Urothelium cell line (cell line): ENCODE results near the gene ZNF346.
"Not testable (repeated sequence)": the region's sequence is repeated elsewhere in the genome, so short reads cannot be mapped to it uniquely, and the experiment has no call there.

ENCODE experiments used
- DNase-seq: peaks from one replicate; pipeline ENCODE4 v3.0.0; 2011; ENCODE audit warnings: low spot score, mixed read lengths
- FAIRE-seq: peaks from 2 replicates; lab custom pipeline; 2011; peaks lifted over from hg19 to GRCh38; lab: Jason Lieb, UNC

Gene ZNF346

GRCh38 chr5:177022386-177023302 lies at the start of gene ZNF346:
TSS of gene ZNF346 (plus strand) at chr5:177022696. CDS start at chr5:177022739, 43 bp downstream.
- FAIRE-seq, result no peak

GRCh38 chr5:176979669-176980068 lies 42.8 kb upstream of the ZNF346 start:
- FAIRE-seq, result no peak
- DNase-seq, result no peak

More at GRCh38 chr5:177022386-177023302, at the start of gene ZNF346:
- peak; percentile 98 for DNase-seq

GRCh38 chr5:176980818-176981217 lies 41.7 kb upstream of the ZNF346 start:
- FAIRE-seq, result no peak
- no peak for DNase-seq

GRCh38 chr5:176983112-176983511 lies 39.4 kb upstream of the ZNF346 start:
- FAIRE-seq, DNase-seq: not testable (repeated sequence)

GRCh38 chr5:176983593-176983992 lies 38.9 kb upstream of the ZNF346 start:
- not testable (repeated sequence) for DNase-seq, FAIRE-seq

GRCh38 chr5:176984176-176984575 lies 38.3 kb upstream of the ZNF346 start:
- not testable (repeated sequence) for DNase-seq, FAIRE-seq

GRCh38 chr5:176985516-176985915 lies 37.0 kb upstream of the ZNF346 start:
- FAIRE-seq (no peak), DNase-seq (no peak)

GRCh38 chr5:176986280-176986679 lies 36.2 kb upstream of the ZNF346 start:
- no peak for DNase-seq

GRCh38 chr5:176987583-176987982 lies 34.9 kb upstream of the ZNF346 start:
- no peak for FAIRE-seq
- DNase-seq, result no peak

More at GRCh38 chr5:176986280-176986679, 36.2 kb upstream of the ZNF346 start:
- FAIRE-seq, result no peak

GRCh38 chr5:176993081-176993480 lies 29.4 kb upstream of the ZNF346 start:
- not testable (repeated sequence) for DNase-seq, FAIRE-seq

- FAIRE-seq, result no peak
- DNase-seq, result no peak
These were observed 27.9 kb upstream of the ZNF346 start for GRCh38 chr5:176994460-176995121.

- DNase-seq (no peak), FAIRE-seq (no peak)
These were observed 27.4 kb upstream of the ZNF346 start for GRCh38 chr5:176995122-176995490.

GRCh38 chr5:176995896-176996767 lies 26.4 kb upstream of the ZNF346 start:
- DNase-seq (no peak), FAIRE-seq (no peak)

GRCh38 chr5:176996780-176997179 lies 25.7 kb upstream of the ZNF346 start:
- no peak for FAIRE-seq
- DNase-seq, result no peak

- FAIRE-seq (no peak), DNase-seq (no peak)
These were observed 23.7 kb upstream of the ZNF346 start for GRCh38 chr5:176998828-176999227.

- not testable (repeated sequence) for DNase-seq, FAIRE-seq
These were observed 23.0 kb upstream of the ZNF346 start for GRCh38 chr5:176999526-176999925.

- DNase-seq (no peak), FAIRE-seq (no peak)
These were observed 18.8 kb upstream of the ZNF346 start for GRCh38 chr5:177003649-177004048.

- no peak for DNase-seq
- no peak for FAIRE-seq
These were observed 17.5 kb upstream of the ZNF346 start for GRCh38 chr5:177004961-177005360.

GRCh38 chr5:177005619-177006264 lies 16.8 kb upstream of the ZNF346 start:
- peak; percentile 77 for DNase-seq
- FAIRE-seq, result no peak

- FAIRE-seq (no peak), DNase-seq (peak; percentile 94)
These were observed 16.1 kb upstream of the ZNF346 start, which contains the start of gene UIMC1 for GRCh38 chr5:177006265-177006972. TSS of gene UIMC1 (minus strand) at chr5:177006779. CDS start at chr5:176982615, 24,164 bp downstream.
